ENCODE results near the gene GATAD2B. TPM values are rescaled to one million over a fixed set of nuclear protein-coding genes. Genes with fewer than 3 reads are reported as not detected.

GATAD2B gene
- total RNA-seq, 2 experiments from 2014 or later: 59.5 to 59.8 TPM

DNA sequence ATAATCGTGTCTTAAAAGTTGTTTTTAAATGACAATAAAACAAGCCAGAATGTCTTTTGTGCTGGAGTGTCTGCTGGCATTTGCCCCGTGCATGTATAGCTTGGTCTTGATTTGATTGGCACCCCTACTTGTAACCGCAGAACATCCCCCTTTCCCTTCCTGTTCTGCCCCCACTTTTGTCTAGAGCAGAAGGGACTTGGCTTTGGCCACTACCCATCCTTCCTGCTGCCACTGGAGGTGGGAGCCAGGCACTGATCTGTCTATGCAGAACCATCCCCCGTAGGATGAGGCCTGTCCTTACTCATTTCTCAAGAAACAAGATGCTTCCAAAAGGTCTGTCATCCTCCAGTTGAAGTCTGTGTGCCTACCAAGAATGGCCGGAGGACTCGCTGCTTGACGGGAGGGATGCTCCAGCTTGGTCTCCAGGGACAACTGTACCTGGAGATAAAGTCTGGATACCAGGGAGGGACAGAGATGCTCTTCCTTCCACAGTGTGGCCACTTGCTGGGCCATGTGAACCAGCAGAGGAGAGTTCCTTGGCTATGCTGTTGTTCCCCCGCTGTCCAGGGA, 148.7 kb downstream of the GATAD2B start:
- TF ChIP-seq CTCF (IDR thresholded peaks at IDR 0.05): no peak
- Mint-ChIP-seq H3K27me3 (no peaks in the 10 kb centered on the region), H3K36me3 (ENCODE audit: low read depth) (peaks cover 17% of the 10 kb centered on the region), H3K4me1 (ENCODE audit: low read depth) (peaks cover 32% of the 10 kb centered on the region), H3K4me3 (peak overlapping the region; percentile 75), H3K27ac (peak overlapping the region; percentile 55), H3K9me3 (no peaks in the 10 kb centered on the region)
- POLR2A ChIA-PET: interaction anchor here (1.3 to 1.7 kb wide), 2 partner anchors 10 to 140 kb away, joined by 3 to 5 read pairs; partner anchors contain the start of gene CHTOP
- CTCF ChIA-PET: interaction anchor here (1.5 kb wide), 1 partner anchor 16 kb away, joined by 4 read pairs; no protein-coding TSS in a partner anchor
- intact Hi-C loops (cut with micrococcal nuclease): no loop called here
- ATAC-seq (no peak), DNase-seq (no peak)

- H3K36me3 Mint-ChIP-seq (ENCODE audit: low read depth): peaks cover 19% of the 10 kb centered on the region
- intact Hi-C loops (cut with micrococcal nuclease): no loop called here
- peaks cover 32% of the 10 kb centered on the region for H3K4me1 Mint-ChIP-seq (ENCODE audit: low read depth)
- DNase-seq: no peak
- ChIA-PET CTCF (interaction anchor here (1.0 to 1.8 kb wide), 2 partner anchors 97 to 135 kb away, joined by 3 to 4 read pairs; no protein-coding TSS in a partner anchor), POLR2A (interaction anchor here (1.0 to 1.3 kb wide), 2 partner anchors 139 to 149 kb away, joined by 3 read pairs; partner anchors contain the start of genes CHTOP and GATAD2B)
- no peak for ATAC-seq
- H3K27me3 Mint-ChIP-seq: no peaks in the 10 kb centered on the region
- H3K4me3 Mint-ChIP-seq: no peak overlapping the region
- no peaks in the 10 kb centered on the region for H3K9me3 Mint-ChIP-seq
- TF ChIP-seq CTCF (IDR thresholded peaks at IDR 0.05): no peak
- peak overlapping the region; percentile 52 for H3K27ac Mint-ChIP-seq
Observed at GRCh38 chr1:153773096-153773921, 149.5 kb downstream of the GATAD2B start.

DNA sequence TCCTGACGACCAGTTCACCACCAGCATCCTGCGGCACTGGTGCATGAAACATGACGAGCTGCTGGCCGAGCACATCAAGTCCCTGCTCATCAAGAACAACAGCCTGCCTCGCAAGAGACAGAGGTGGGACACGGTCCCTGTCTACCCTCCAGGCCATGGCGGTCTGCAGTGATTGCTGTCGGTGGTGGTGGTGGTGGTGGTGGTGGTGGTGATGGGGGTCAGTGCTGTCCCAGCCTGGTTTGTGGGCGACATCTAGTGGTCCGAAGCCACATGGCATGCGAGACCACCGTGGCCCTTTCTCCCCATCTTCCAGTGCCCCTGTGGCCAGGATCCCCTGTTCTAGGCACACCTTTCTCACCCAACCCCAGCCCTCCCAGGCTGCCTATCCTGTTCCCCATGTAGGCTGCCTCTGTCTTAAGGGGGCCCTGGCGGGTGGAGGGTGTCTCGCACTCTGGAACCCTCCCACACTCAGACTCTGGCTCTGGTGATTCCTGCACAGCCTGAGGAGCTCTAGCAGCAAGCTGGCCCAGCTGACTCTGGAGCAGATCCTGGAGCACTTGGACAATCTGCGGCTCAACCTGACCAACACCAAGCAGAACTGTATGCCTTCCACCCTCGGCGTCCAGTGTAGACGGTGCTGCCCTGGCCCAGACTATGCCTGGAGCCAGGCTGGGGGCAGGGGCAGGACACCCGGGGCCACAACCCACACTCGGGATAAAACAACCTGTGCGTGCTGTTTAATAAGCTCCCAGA, 150.8 kb downstream of the GATAD2B start:
- POLR2A ChIA-PET: interaction anchor here (1.0 to 1.5 kb wide), 2 partner anchors 9 to 150 kb away, joined by 3 read pairs; partner anchors contain the start of gene GATAD2B
- intact Hi-C loops (cut with micrococcal nuclease): no loop called here
- no peak overlapping the region for H3K27ac Mint-ChIP-seq

GRCh38 chr1:153771261-153771660, 151.5 kb downstream of the GATAD2B start:
- Mint-ChIP-seq H3K9me3 (no peaks in the 10 kb centered on the region), H3K4me1 (ENCODE audit: low read depth) (peaks cover 23% of the 10 kb centered on the region), H3K27ac (no peak overlapping the region), H3K36me3 (ENCODE audit: low read depth) (peaks cover 27% of the 10 kb centered on the region), H3K4me3 (no peak overlapping the region), H3K27me3 (no peaks in the 10 kb centered on the region)
- ATAC-seq: no peak
- CTCF ChIA-PET: interaction anchor here (1.1 to 1.8 kb wide), 2 partner anchors 133 to 237 kb away, joined by 3 to 4 read pairs; no protein-coding TSS in a partner anchor
- DNase-seq: no peak
- intact Hi-C loops (cut with micrococcal nuclease): no loop called here
- POLR2A ChIA-PET: interaction anchor here (1.0 to 1.5 kb wide), 2 partner anchors 8 to 12 kb away, joined by 3 read pairs; no protein-coding TSS in a partner anchor
- TF ChIP-seq CTCF (IDR thresholded peaks at IDR 0.05): no peak

More for the DNA sequence above, 150.8 kb downstream of the GATAD2B start:
- ATAC-seq (no peak), DNase-seq (peak; percentile 24)
- TF ChIP-seq CTCF (IDR thresholded peaks at IDR 0.05): no peak
- CTCF ChIA-PET: interaction anchor here (1.0 to 1.8 kb wide), 4 partner anchors 96 to 261 kb away, joined by 3 to 4 read pairs (median 3); no protein-coding TSS in a partner anchor
- Mint-ChIP-seq H3K36me3 (ENCODE audit: low read depth) (peaks cover 26% of the 10 kb centered on the region), H3K4me3 (no peak overlapping the region), H3K4me1 (ENCODE audit: low read depth) (peaks cover 30% of the 10 kb centered on the region), H3K27me3 (no peaks in the 10 kb centered on the region), H3K9me3 (no peaks in the 10 kb centered on the region)

All from activated CD8-positive, alpha-beta T cell treated with anti-CD3 and anti-CD28 coated beads for 36 hours (primary cell).